HEK293T (cell line): ENCODE data around the gene FTO.

Experiments
- CTCF ChIA-PET: fragments of 350-600 bp; formaldehyde crosslinking; extraction: SDS; loops from one replicate; lab custom pipeline; 2021; ENCODE audit warnings: antibody characterized with exemption, inconsistent platforms; lab: Yijun Ruan, JAX
- POLR2A ChIA-PET: fragments of 350-600 bp; formaldehyde crosslinking; extraction: SDS; loops from one replicate; lab custom pipeline; 2020; ENCODE audit warnings: antibody characterized with exemption, inconsistent platforms; lab: Yijun Ruan, JAX
- DNase-seq: peaks from one replicate; pipeline ENCODE4 v3.0.0; 2012; ENCODE audit warnings: mixed read lengths; ENCODE audit errors: extremely low spot score
- ARNT ChIP-seq: fragments of 450-650 bp; IDR thresholded peaks from 2 replicates; pipeline ENCODE4 v1.6.1; 2017; ENCODE audit warnings: mild to moderate bottlenecking
- BHLHE40 ChIP-seq: fragments of 450-650 bp; IDR thresholded peaks from 2 replicates; pipeline ENCODE4 v1.6.1; 2016; ENCODE audit warnings: mild to moderate bottlenecking, moderate library complexity, borderline replicate concordance
- CTBP1 ChIP-seq: fragments of 450-650 bp; IDR thresholded peaks from 2 replicates; pipeline ENCODE4 v1.6.1; 2016; ENCODE audit warnings: borderline replicate concordance
- ELF4 ChIP-seq: fragments of 450-650 bp; IDR thresholded peaks from 2 replicates; pipeline ENCODE4 v1.6.1; 2017; ENCODE audit warnings: antibody characterized with exemption
- FOXA1 ChIP-seq: fragments of 450-650 bp; IDR thresholded peaks from 2 replicates; pipeline ENCODE4 v1.6.1; 2016; ENCODE audit warnings: mild to moderate bottlenecking
- FOXK2 ChIP-seq: fragments of 450-650 bp; IDR thresholded peaks from 2 replicates; pipeline ENCODE4 v1.6.1; 2016; ENCODE audit warnings: mild to moderate bottlenecking
- FOXM1 ChIP-seq: fragments of 450-650 bp; IDR thresholded peaks from 2 replicates; pipeline ENCODE4 v1.6.1; 2017; ENCODE audit warnings: mild to moderate bottlenecking, borderline replicate concordance
- HDGF ChIP-seq: fragments of 450-650 bp; IDR thresholded peaks from 2 replicates; pipeline ENCODE4 v1.6.1; 2017; ENCODE audit warnings: antibody characterized with exemption, borderline replicate concordance
- L3MBTL2 ChIP-seq: fragments of 450-650 bp; conservative IDR thresholded peaks from 2 replicates; pipeline ENCODE4 v1.6.1; 2016; ENCODE audit warnings: mild to moderate bottlenecking
- LEF1 ChIP-seq: fragments of 450-650 bp; IDR thresholded peaks from 2 replicates; pipeline ENCODE4 v1.6.1; 2017; ENCODE audit warnings: mild to moderate bottlenecking, borderline replicate concordance
- NFRKB ChIP-seq: fragments of 450-650 bp; IDR thresholded peaks from 2 replicates; pipeline ENCODE4 v1.6.1; 2016; ENCODE audit warnings: mild to moderate bottlenecking, moderate library complexity
- PKNOX1 ChIP-seq: fragments of 450-650 bp; IDR thresholded peaks from 2 replicates; pipeline ENCODE4 v1.6.1; 2016
- SP1 ChIP-seq: fragments of 450-650 bp; IDR thresholded peaks from 2 replicates; pipeline ENCODE4 v1.6.1; 2017
- SUZ12 ChIP-seq: fragments of 450-650 bp; IDR thresholded peaks from 2 replicates; pipeline ENCODE4 v1.6.1; 2016; ENCODE audit warnings: mild to moderate bottlenecking
- TARDBP ChIP-seq: fragments of 450-650 bp; IDR thresholded peaks from 2 replicates; pipeline ENCODE4 v1.6.1; 2016
- ZNF384 ChIP-seq: fragments of 450-650 bp; IDR thresholded peaks from 2 replicates; pipeline ENCODE4 v1.6.1; 2016

The FTO gene

DNA sequence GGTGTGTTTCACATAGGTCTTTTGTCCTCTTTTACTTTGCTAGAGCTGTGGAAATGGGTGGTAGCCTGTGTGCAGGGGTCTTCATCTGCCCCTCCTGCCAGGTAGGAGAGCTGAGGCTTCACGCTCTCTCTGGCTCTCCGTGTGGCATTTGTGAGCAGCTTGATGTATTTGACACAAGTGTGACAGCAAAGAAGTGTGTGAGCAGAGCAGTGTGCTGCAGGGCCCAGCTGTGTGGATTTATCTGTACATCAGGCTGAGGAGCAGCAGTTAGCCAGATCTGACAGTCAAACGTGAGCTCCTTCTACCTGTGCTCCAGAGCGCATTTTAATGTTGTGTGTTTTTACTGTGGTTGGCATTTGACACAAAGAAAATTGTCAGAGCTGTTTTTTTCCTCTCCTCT is 101.8 kb downstream of the FTO start:
- TF ChIP-seq ZNF384 (no peak), FOXK2 (no peak), L3MBTL2 (no peak), BHLHE40 (no peak), NFRKB (no peak)
- ChIA-PET CTCF (interaction anchor here (0.7 kb wide), 1 partner anchor 276 kb away, joined by 5 read pairs; no protein-coding TSS in a partner anchor), POLR2A (no interaction called here)
- DNase-seq, result no peak

DNA sequence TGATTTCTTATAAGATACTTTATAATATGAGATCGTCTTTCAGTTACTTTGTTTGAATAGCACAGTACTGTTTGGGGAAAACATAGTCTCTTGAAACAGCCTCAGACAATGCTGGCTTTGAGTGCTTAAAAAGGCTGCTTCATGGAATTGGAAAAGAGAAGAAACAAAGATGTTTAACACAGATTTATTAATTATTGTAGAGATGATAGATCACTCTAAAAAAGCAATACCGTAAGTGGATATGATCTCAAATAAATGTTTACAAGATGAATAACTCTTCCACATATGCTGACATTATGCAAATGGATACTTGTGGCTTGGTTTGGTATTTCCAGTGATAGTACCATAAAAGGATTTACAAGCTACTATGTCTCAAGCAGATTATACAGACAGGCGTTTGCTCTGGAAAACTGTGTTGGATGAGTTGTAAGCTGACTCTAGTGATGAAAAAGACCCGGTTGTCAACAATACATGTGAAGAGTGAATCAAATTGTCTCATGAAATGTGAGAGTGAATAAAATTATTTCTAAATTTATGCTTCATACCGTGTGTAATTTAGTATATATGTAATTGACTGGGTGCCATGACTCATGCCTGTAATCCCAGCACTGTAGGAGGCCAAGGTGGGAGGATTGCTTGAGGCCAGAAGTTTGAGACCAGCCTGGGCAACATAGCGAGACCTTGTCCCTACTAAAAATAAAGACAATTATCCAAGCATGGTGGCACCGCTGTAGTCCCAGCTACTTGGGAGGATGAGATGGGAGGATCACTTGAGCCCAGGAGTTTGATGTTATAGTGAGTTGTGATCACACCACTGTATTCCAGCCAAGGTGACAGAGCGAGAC is 105.4 kb downstream of the FTO start:
- TF ChIP-seq CTBP1 (no peak), PKNOX1 (peak; percentile 60)
- CTCF ChIA-PET, result no interaction called here
- DNase-seq, result no peak
- POLR2A ChIA-PET, result no interaction called here

DNA sequence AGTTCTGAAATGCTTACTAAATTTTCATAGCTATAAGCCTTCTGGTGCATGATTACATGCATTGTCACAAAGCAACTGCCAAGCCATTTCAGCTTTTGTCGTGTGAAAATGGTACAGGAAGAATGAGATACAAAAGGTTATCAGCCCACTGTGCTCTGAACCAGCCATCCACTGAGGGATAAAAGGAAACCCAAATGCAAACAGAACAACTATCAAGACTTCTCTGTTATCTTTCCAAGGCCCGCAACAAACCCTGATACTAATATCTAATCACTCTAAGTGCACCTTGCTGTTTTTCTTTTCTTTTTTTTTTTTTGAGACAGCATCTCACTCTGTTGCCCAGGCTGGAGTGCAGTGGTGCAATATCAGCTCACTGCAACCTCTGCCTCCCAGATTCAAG is 109.0 kb downstream of the FTO start:
- no peak for DNase-seq
- TF ChIP-seq L3MBTL2 (no peak), ARNT (no peak), SUZ12 (no peak), ELF4 (no peak), FOXK2 (no peak), HDGF (no peak), FOXM1 (no peak), CTBP1 (no peak), SP1 (no peak), BHLHE40 (no peak)
- POLR2A ChIA-PET, result interaction anchor here (0.6 kb wide), 1 partner anchor 20 kb away, joined by 3 read pairs; no protein-coding TSS in a partner anchor
- CTCF ChIA-PET, result no interaction called here

GRCh38 chr16:53814801-53815200 is 110.8 kb downstream of the FTO start:
- no peak for DNase-seq
- TF ChIP-seq PKNOX1 (no peak), ARNT (no peak), TARDBP (no peak), ELF4 (no peak), SP1 (no peak), NFRKB (no peak), SUZ12 (no peak), ZNF384 (no peak), HDGF (no peak), LEF1 (no peak), FOXA1 (no peak), CTBP1 (no peak)
- POLR2A ChIA-PET, result no interaction called here
- CTCF ChIA-PET, result no interaction called here

DNA sequence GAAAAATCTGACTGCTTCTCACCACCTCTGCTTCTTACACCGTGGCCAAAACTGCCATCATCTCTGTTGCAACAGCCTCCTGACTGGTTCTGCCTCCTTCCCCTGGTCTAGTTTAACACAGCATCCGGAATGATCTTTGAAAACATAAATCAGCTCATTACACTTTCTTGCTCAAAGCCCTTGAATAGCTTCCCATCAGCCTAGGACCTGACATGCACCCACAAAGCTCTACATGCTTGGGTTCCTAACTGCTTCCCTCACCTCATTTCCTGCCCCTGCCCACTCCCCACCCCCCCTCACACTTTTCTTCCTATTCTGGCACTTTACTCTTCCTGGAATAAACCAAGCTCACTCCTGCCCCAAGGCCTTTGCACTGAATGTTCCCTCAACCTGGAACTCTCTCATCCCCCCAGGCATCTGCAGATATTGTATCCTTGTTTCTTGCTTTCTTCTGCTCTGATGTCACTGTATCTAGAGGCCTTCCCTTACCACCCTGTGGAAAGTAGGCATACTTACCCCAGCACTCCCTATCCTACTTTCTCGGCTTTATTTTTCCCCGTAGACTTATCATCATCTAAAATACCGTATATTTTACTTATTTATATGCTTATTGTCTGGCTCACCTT is 112.4 kb downstream of the FTO start:
- TF ChIP-seq BHLHE40, result no peak
- no peak for TF ChIP-seq CTBP1
- no peak for TF ChIP-seq FOXK2
- no peak for TF ChIP-seq ZNF384
- TF ChIP-seq ARNT, result no peak
- TF ChIP-seq SUZ12, result no peak
- no peak for TF ChIP-seq FOXM1
- no peak for DNase-seq
- ChIA-PET POLR2A (no interaction called here), CTCF (no interaction called here)

GRCh38 chr16:53817117-53817755 is 113.3 kb downstream of the FTO start:
- ChIA-PET CTCF (no interaction called here), POLR2A (no interaction called here)
- TF ChIP-seq ELF4 (no peak), LEF1 (no peak), HDGF (no peak), SP1 (no peak), CTBP1 (no peak), ZNF384 (no peak), L3MBTL2 (no peak)
- no peak for DNase-seq

- TF ChIP-seq FOXA1 (no peak), FOXK2 (no peak), SP1 (no peak), LEF1 (no peak), NFRKB (no peak), ARNT (no peak), SUZ12 (no peak), HDGF (no peak), CTBP1 (no peak), TARDBP (no peak), ZNF384 (no peak), BHLHE40 (no peak), PKNOX1 (no peak), FOXM1 (no peak), ELF4 (no peak)
- ChIA-PET POLR2A (no interaction called here), CTCF (no interaction called here)
- no peak for DNase-seq
Measured at GRCh38 chr16:53817812-53818550, 114.0 kb downstream of the FTO start.
